Stimulated activated CD4-positive, alpha-beta T cell treated with anti-CD3 and anti-CD28 coated beads, Interleukin-12 subunit alpha, Interleukin-12 subunit beta, amount 100 ng/mL, for 48 hours (primary cell): Measurements from ENCODE around the gene PAFAH1B2.
"Not testable (repeated sequence)": the region's sequence is repeated elsewhere in the genome, so short reads cannot be mapped to it uniquely, and the experiment has no call there.

Source experiments
- DNase-seq, 3 donors: peaks; one replicate each; pipeline ENCODE4 v3.0.0-alpha.2; 2020; ENCODE audit warnings: low read depth in 2 of 3, low spot score in 1 of 3

The PAFAH1B2 gene

GRCh38 chr11:117172724-117173421, 28.8 kb downstream of the PAFAH1B2 start:
- DNase-seq = no peak

- DNase-seq = no peak
These were observed 31.0 kb downstream of the PAFAH1B2 start for GRCh38 chr11:117175104-117175503.

GRCh38 chr11:117175781-117176180, 31.7 kb downstream of the PAFAH1B2 start:
- no peak for DNase-seq

- no peak for DNase-seq
These were observed 32.1 kb downstream of the PAFAH1B2 start for GRCh38 chr11:117176186-117176585.

GRCh38 chr11:117177534-117178209, 33.6 kb downstream of the PAFAH1B2 start:
- no peak for DNase-seq

- peak; percentile 78 to 84 (median 83) for DNase-seq
These were observed 34.3 kb downstream of the PAFAH1B2 start, which contains the start of gene SIDT2 for GRCh38 chr11:117178210-117179034. TSS of gene SIDT2 (plus strand) at chr11:117178743. CDS start at chr11:117179264, 521 bp downstream.

GRCh38 chr11:117179048-117179999, 35.2 kb downstream of the PAFAH1B2 start:
- DNase-seq = peak in 1 of 3 donors; percentile 43

GRCh38 chr11:117180020-117180419, 35.9 kb downstream of the PAFAH1B2 start:
- no peak for DNase-seq

- DNase-seq = peak; percentile 45 to 56 (median 50)
These were observed 36.8 kb downstream of the PAFAH1B2 start for GRCh38 chr11:117180661-117181585.

GRCh38 chr11:117181586-117182550, 37.8 kb downstream of the PAFAH1B2 start:
- no peak for DNase-seq

- no peak for DNase-seq
These were observed 38.5 kb downstream of the PAFAH1B2 start for GRCh38 chr11:117182551-117182935.

- not testable (repeated sequence) for DNase-seq
These were observed 39.1 kb downstream of the PAFAH1B2 start for GRCh38 chr11:117183178-117183577.

- DNase-seq = no peak
These were observed 39.8 kb downstream of the PAFAH1B2 start for GRCh38 chr11:117183724-117184349.

GRCh38 chr11:117185736-117186430, 41.8 kb downstream of the PAFAH1B2 start:
- no peak for DNase-seq

- DNase-seq = no peak
These were observed 42.3 kb downstream of the PAFAH1B2 start for GRCh38 chr11:117186431-117186761.

- no peak for DNase-seq
These were observed 42.9 kb downstream of the PAFAH1B2 start for GRCh38 chr11:117187007-117187406.

GRCh38 chr11:117187428-117187798, 43.3 kb downstream of the PAFAH1B2 start:
- DNase-seq = no peak
